GM19023 (cell line): ENCODE data around the gene SRD5A2.

Source experiments
- ATAC-seq: cut with Tn5 transposase; IDR thresholded peaks from one replicate; pipeline ENCODE4 v1.9.1; 2021; ENCODE audit warnings: mild to moderate bottlenecking, moderate library complexity; ENCODE audit not compliant: unreplicated experiment

SRD5A2 gene

GRCh38 chr2:31474296-31474695 is 106.4 kb downstream of the SRD5A2 start:
- no peak for ATAC-seq
